Breast epithelium (tissue), 3 donors: ENCODE results near the gene CKB.

Source experiments
- CTCF ChIP-seq, 3 donors: fragments of 450-650 bp; IDR thresholded peaks; one replicate each; pipeline ENCODE4 v1.5.1; 2016 to 2017; ENCODE audit warnings: antibody characterized with exemption in 3 of 3, mild to moderate bottlenecking in 3 of 3, moderate library complexity in 3 of 3
- POLR2A ChIP-seq: fragments of 450-650 bp; IDR thresholded peaks from one replicate; pipeline ENCODE4 v1.6.1; 2016; ENCODE audit warnings: antibody characterized with exemption, mild to moderate bottlenecking, moderate library complexity
- POLR2AphosphoS5 ChIP-seq, 3 donors: sonication (generic); formaldehyde crosslinking; IDR thresholded peaks; one replicate each; pipeline ENCODE4 v1.6.1; 2017; ENCODE audit warnings: antibody characterized with exemption in 3 of 3

- TF ChIP-seq CTCF (IDR thresholded peaks at IDR 0.05): no peak
- TF ChIP-seq POLR2AphosphoS5 (IDR thresholded peaks at IDR 0.05): no peak
- TF ChIP-seq POLR2A: no peak
These were observed 46.6 kb downstream of the CKB start for GRCh38 chr14:103476065-103476464.
